Spleen (tissue), 7 donors: ENCODE data around the gene PRKG1.

ENCODE experiments used
- POLR2AphosphoS5 ChIP-seq, 3 donors: sonication (generic); formaldehyde crosslinking; IDR thresholded peaks; one replicate each; pipeline ENCODE4 v1.5.1; 2017; ENCODE audit warnings: antibody characterized with exemption in 3 of 3
- TF ChIP-seq, protein P1 (sequence below), 11 experiments: fragments of 200-600 bp in 7 of 11; fragments of 450-650 bp in 4 of 11; sonication (generic) in 4 of 11; IDR thresholded peaks in 8 of 11; conservative IDR thresholded peaks in 3 of 11; 1 replicate in 7 of 11; 2 replicates in 4 of 11; pipeline versions ENCODE4 v1.4.0 to v1.8.0; 2016 to 2021; ENCODE audit warnings: antibody characterized with exemption in 11 of 11, inconsistent platforms in 4 of 11, mild to moderate bottlenecking in 1 of 11
- donor health status: DM: no; HTN: no; CAD: no; lungs with moderate emphysema.
- donor health status: DM: no; HTN: no; CAD: no.
- donor health status: DM: no; HTN: no; CAD: no.

DNA sequence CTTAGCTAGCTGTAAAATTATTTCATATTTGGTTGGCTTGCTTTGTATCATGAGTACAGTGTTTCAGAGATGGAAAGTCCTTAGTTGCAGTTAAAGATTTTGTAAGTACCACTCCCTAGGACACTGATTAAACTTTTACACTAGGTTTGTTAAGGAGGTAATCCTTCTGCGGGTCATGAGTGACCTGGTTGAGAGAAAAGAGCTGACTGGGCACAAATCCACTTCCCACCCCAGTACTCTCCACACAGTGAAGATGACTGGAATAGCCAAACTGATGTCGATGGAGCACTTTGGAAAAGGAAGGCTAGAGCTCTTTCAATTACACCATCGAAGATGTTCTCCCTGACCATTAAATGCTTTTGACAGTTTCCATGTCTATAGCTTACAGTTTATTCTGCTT is 433.2 kb downstream of the PRKG1 start:
- TF ChIP-seq POLR2AphosphoS5 (IDR thresholded peaks at IDR 0.05): no peak
- TF ChIP-seq, protein P1, sequence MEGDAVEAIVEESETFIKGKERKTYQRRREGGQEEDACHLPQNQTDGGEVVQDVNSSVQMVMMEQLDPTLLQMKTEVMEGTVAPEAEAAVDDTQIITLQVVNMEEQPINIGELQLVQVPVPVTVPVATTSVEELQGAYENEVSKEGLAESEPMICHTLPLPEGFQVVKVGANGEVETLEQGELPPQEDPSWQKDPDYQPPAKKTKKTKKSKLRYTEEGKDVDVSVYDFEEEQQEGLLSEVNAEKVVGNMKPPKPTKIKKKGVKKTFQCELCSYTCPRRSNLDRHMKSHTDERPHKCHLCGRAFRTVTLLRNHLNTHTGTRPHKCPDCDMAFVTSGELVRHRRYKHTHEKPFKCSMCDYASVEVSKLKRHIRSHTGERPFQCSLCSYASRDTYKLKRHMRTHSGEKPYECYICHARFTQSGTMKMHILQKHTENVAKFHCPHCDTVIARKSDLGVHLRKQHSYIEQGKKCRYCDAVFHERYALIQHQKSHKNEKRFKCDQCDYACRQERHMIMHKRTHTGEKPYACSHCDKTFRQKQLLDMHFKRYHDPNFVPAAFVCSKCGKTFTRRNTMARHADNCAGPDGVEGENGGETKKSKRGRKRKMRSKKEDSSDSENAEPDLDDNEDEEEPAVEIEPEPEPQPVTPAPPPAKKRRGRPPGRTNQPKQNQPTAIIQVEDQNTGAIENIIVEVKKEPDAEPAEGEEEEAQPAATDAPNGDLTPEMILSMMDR (IDR thresholded peaks at IDR 0.05 in 8 of 11, conservative IDR thresholded peaks at IDR 0.05 in 3 of 11): no peak
